ENCODE results near the gene PGP.
"Not testable (repeated sequence)": the region's sequence is repeated elsewhere in the genome, so short reads cannot be mapped to it uniquely, and the experiment has no call there.

PGP gene

GRCh38 chr16:2213817-2214718 lies 572 bp downstream of the PGP start:
- DNase-seq, result peak; percentile 61

- peak; percentile 64 for DNase-seq
Measured at GRCh38 chr16:2212362-2213324, 2.0 kb downstream of the PGP start.

- DNase-seq, result peak; percentile 63
Measured at GRCh38 chr16:2211923-2212347, 2.7 kb downstream of the PGP start.

- DNase-seq, result peak; percentile 67
Measured at GRCh38 chr16:2210386-2211365, 4.0 kb downstream of the PGP start, which contains the start of gene BRICD5. Gene BRICD5, minus strand, starts transcription at chr16:2210863. Its CDS starts 30 bp downstream, at chr16:2210833.

GRCh38 chr16:2210009-2210332 lies 4.7 kb downstream of the PGP start:
- DNase-seq, result no peak

- DNase-seq, result peak; percentile 60
Measured at GRCh38 chr16:2209258-2210008, 5.2 kb downstream of the PGP start.

- DNase-seq, result no peak
Measured at GRCh38 chr16:2208772-2209171, 5.9 kb downstream of the PGP start.

- no peak for DNase-seq
Measured at GRCh38 chr16:2208308-2208707, 6.3 kb downstream of the PGP start.

- DNase-seq, result no peak
Measured at GRCh38 chr16:2207872-2208271, 6.8 kb downstream of the PGP start.

- no peak for DNase-seq
Measured at GRCh38 chr16:2206780-2207433, 7.7 kb downstream of the PGP start.

GRCh38 chr16:2206420-2206779 lies 8.2 kb downstream of the PGP start:
- no peak for DNase-seq

- DNase-seq, result no peak
Measured at GRCh38 chr16:2205967-2206313, 8.7 kb downstream of the PGP start.

GRCh38 chr16:2205104-2205966 lies 9.3 kb downstream of the PGP start, which contains the start of gene MLST8:
Gene MLST8, plus strand, starts transcription at chr16:2205454. Its CDS starts 632 bp downstream, at chr16:2206086.
- DNase-seq, result peak; percentile 98

- peak; percentile 64 for DNase-seq
Measured at GRCh38 chr16:2204416-2205103, 10.1 kb downstream of the PGP start.

GRCh38 chr16:2203119-2203688 lies 11.4 kb downstream of the PGP start:
- DNase-seq, result not testable (repeated sequence)

- no peak for DNase-seq
Measured at GRCh38 chr16:2200313-2200712, 14.3 kb downstream of the PGP start.

GRCh38 chr16:2199621-2200139 lies 15.0 kb downstream of the PGP start:
- no peak for DNase-seq

GRCh38 chr16:2199095-2199494 lies 15.5 kb downstream of the PGP start:
- no peak for DNase-seq

- no peak for DNase-seq
Measured at GRCh38 chr16:2198283-2198682, 16.4 kb downstream of the PGP start.
